ENCODE measurements around the gene ANKRD13A.

DNA sequence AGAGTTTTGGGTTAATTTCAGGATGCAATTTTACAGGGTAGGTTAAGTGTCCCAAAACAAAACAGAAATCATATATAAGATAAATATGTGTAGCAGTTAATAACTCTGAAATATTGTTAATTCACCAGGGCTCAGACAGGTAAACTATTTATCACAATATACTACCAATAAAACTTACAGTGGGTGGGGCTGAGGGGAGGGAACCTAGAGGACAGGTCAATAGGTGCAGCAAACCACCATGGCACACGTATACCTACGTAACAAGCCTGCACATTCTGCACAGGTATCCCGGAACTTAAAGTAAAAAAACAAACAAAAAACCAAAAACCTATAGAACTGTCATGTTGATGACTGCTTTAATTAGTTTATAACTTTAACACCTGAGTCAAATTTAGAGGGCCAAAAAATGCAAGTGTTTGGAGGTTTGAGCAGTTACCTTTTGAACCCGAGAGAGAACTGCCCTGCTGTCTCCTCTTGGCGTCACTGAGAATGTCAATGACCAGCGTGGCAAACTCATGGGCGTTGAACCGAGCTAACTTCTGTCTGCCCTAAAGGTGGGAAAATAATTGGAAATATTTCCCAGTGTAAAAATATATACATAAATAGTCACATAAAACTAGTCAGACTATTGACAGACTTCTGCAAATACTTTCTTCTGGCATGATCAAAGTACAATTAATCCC lies 39.7 kb upstream of the ANKRD13A start:
- TF ChIP-seq GATA3 (IDR thresholded peaks at IDR 0.05; ENCODE audit: low read depth, low read length), result no peak
- TF ChIP-seq GATA2 (IDR thresholded peaks at IDR 0.05; ENCODE audit: low read depth, low read length), result no peak

All from SH-SY5Y (cell line).